T-helper 17 cell (primary cell): ENCODE results near the gene HERC4. TPM values are rescaled to one million over a fixed set of nuclear protein-coding genes. Genes with fewer than 3 reads are reported as not detected.

ENCODE experiments used
- total RNA-seq, 4 donors: library from RNA in 2 of 4; stranded (reverse) in 2 of 4; gene quantifications; one replicate each; pipeline ENCODE4 v1.2.3 and lab custom pipeline; 2022 to 2026

Gene HERC4
- total RNA-seq, 2 donors from 2014 or later = 50.9 to 59.4 TPM

Other genes starting within 250 kb of the HERC4 start
- not detected for gene DNAJC12, start 237.1 kb downstream of the HERC4 start, total RNA-seq
- 10 to 100 TPM; 48.4 to 56.4 TPM for gene SIRT1, start 190.6 kb downstream of the HERC4 start, total RNA-seq
- gene MYPN, start 34.2 kb upstream of the HERC4 start, total RNA-seq = not detected
- not detected for gene ATOH7, start 156.8 kb upstream of the HERC4 start, total RNA-seq